Right lobe of liver (tissue), 6 donors: ENCODE data around the gene GADD45G. TPM values are rescaled to one million over a fixed set of nuclear protein-coding genes. Genes with fewer than 3 reads are reported as not detected.
A peak's percentile ranks its signal among the peaks of the same experiment; 100 is the strongest.

ENCODE experiments used
- ATAC-seq, 4 donors: fragments of 200-7000 bp; cut with Tn5 transposase; one replicate each; pipeline ENCODE4 v1.9.1; 2020; ENCODE audit warnings: mild to moderate bottlenecking in 4 of 4, moderate library complexity in 4 of 4
- DNase-seq, 3 donors: peaks; one replicate each; pipeline ENCODE4 v3.0.0-alpha.2; 2020
- H3K27ac ChIP-seq, 3 donors: fragments of 200-600 bp; one replicate each; pipeline ENCODE4 v1.8.0; 2022
- H3K27me3 ChIP-seq, 2 donors: fragments of 200-600 bp; one replicate each; pipeline ENCODE4 v1.8.0; 2022
- H3K36me3 ChIP-seq, 4 donors: fragments of 200-600 bp; sonication (generic) in 1 of 4; one replicate each; pipeline versions ENCODE4 v1.5.1 to v1.8.0; 2017 to 2022; ENCODE audit warnings: control low read depth in 1 of 4
- H3K4me1 ChIP-seq, 4 donors: fragments of 200-600 bp; sonication (generic) in 1 of 4; one replicate each; pipeline versions ENCODE4 v1.5.1 to v1.8.0; 2017 to 2022; ENCODE audit warnings: control low read depth in 1 of 4
- H3K4me3 ChIP-seq, 3 donors: fragments of 200-600 bp; one replicate each; pipeline ENCODE4 v1.8.0; 2022
- H3K9me3 ChIP-seq, 4 donors: fragments of 200-600 bp; sonication (generic) in 1 of 4; one replicate each; pipeline versions ENCODE4 v1.5.1 to v1.8.0; 2017 to 2022; ENCODE audit warnings: control low read depth in 1 of 4
- POLR2A ChIP-seq: fragments of 450-650 bp; IDR thresholded peaks from one replicate; pipeline ENCODE4 v1.6.1; 2017; ENCODE audit warnings: antibody characterized with exemption, mild to moderate bottlenecking
- WGBS: methylation state at CpG from one replicate; pipeline ENCODE4 v1.1.6; 2018; ENCODE audit warnings: low coverage, low lambda C conversion rate; ENCODE audit not compliant: insufficient coverage; ENCODE audit errors: missing lambda C conversion rate; 5-methylcytosine and 5-hydroxymethylcytosine counted together
- intact Hi-C, 2 donors: fragments of 100-400 bp; cut with DNase I; formaldehyde crosslinking; loops; one replicate each; pipeline versions ENCODE4 v1.11.2 to v1.14.1; 2022
- total RNA-seq, 6 experiments: library from RNA; depleted of rRNA in 2 of 6; stranded (reverse); fragments of >200 nt in 2 of 6; fragmentation: NEBNext Ultra II Directional in 3 of 6; extraction: Animal tissue kit (Norgen Biotek cat#: 25700) in 3 of 6; gene quantifications; one replicate each; pipeline versions ENCODE4 v1.1.0 to v1.2.4, GENCODE V29; 2016 to 2023
- TF ChIP-seq, protein P1 (sequence below), 4 donors: fragments of 200-600 bp in 3 of 4; fragments of 450-650 bp in 1 of 4; IDR thresholded peaks; one replicate each; pipeline versions ENCODE4 v1.5.1 to v1.8.0; 2016 to 2022; ENCODE audit warnings: antibody characterized with exemption in 4 of 4, mild to moderate bottlenecking in 2 of 4
- donor health status: DM: no; HTN: yes; CAD: no.
- donor health status: DM: no; HTN: no; CAD: no.
- donor health status: DM: no; HTN: no; CAD: no.
- donor health status: DM: no; HTN: yes; CAD: no.
- donor health status: DM: no; HTN: yes; CAD: no.

GADD45G gene
- total RNA-seq, 6 experiments from 2014 or later, result 11.4 to 130 (median 30.9) TPM

DNA sequence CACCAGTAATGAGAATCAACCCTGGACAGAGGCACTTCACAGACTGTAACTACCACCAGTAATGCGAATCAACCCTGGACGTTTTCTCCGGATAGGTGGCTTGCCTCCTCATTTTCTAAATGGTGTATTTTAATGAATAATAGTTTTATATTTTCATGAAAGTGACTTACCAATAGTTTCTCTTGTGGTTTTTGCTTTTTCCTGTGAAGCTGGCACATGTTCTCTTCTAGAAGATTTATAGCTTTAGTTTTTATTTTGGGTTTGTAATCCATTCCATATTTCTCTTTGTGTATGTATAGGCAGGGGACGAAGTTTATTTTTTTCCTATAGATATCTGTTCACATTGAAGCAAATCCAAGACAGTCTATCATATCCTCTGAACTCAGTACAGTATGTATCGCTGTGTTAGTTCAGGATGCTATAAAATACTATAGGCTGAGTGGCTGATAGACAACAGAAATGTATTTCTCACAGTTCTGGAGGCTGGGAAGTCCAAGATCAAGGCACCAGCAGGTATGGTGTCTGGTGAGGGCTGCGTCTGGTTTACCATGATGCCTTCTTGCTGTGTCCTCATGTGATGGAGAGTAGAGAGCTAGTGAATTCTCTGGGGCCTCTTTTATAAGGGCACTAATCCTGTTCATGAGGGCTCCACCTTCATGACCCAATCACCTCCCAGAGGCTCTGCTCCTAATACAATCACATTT, 46.5 kb upstream of the GADD45G start:
- TF ChIP-seq, protein P1, sequence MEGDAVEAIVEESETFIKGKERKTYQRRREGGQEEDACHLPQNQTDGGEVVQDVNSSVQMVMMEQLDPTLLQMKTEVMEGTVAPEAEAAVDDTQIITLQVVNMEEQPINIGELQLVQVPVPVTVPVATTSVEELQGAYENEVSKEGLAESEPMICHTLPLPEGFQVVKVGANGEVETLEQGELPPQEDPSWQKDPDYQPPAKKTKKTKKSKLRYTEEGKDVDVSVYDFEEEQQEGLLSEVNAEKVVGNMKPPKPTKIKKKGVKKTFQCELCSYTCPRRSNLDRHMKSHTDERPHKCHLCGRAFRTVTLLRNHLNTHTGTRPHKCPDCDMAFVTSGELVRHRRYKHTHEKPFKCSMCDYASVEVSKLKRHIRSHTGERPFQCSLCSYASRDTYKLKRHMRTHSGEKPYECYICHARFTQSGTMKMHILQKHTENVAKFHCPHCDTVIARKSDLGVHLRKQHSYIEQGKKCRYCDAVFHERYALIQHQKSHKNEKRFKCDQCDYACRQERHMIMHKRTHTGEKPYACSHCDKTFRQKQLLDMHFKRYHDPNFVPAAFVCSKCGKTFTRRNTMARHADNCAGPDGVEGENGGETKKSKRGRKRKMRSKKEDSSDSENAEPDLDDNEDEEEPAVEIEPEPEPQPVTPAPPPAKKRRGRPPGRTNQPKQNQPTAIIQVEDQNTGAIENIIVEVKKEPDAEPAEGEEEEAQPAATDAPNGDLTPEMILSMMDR (IDR thresholded peaks at IDR 0.05), result no peak
- TF ChIP-seq POLR2A, result no peak
- no peak overlapping the region for H3K4me3 ChIP-seq
- intact Hi-C loops, result no loop called here
- no peaks in the 10 kb centered on the region for H3K9me3 ChIP-seq
- no peak overlapping the region for H3K27ac ChIP-seq
- DNase-seq (no peak), ATAC-seq (no peak)
- 84% methylated on average over 6 of the region's 6 CpGs for WGBS
- H3K27me3 ChIP-seq, result no peaks in the 10 kb centered on the region
- H3K36me3 ChIP-seq, result no peaks in the 10 kb centered on the region
- H3K4me1 ChIP-seq, result peaks cover 0 to 14% (median under 1%) of the 10 kb centered on the region in 4 donors

DNA sequence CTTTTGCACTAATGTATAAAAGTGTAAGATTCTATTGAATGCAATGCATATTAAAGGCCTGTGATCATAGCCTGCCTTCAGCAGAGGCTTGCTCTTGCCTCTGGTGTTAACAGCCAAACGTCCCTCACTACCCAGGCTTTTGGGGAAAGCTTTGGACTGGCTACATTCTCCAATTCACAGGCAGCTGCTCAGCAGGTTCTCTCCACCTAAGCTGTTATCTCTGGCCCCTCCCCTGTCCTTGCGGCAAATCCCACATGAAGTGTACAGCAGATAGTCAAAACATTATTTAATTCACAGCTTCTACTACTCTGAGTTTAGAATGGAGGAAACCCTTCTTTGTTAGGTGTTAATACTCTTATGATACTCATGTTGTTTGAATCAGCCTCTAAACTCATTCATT, 45.9 kb upstream of the GADD45G start:
- intact Hi-C loops, result no loop called here

DNA sequence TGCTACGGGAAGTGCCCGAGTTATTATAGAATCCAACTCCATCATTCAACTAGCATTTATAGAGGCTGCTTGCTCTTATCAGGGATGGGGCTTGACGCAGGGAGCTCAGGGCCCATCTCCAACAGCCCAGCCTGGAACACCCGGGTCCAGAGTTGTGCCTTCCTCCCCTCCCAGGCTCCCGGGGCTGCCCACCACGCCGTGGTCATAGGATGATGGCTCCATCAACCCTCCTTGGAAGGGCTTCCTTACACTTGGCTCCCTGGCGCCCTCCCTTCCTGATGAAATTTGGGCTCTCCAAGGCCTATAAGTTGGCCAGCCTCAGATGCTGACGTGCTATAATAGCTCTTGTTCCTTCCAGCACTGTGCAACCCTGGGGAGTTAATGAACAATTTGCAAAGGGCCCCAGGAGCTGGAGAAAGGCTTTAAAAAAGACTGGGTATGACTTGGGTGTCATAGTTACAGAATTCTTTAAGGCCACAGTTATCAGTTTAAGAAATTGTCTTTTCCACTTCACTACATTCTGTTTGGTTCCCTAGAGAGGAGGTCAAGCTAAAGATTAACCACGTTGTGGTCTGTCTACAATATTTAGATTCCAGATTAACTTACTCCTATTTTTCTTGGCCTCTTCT, 42.5 kb upstream of the GADD45G start:
- H3K4me3 ChIP-seq, result no peak overlapping the region
- no peaks in the 10 kb centered on the region for H3K9me3 ChIP-seq
- peaks cover 0 to 7% (median 0%) of the 10 kb centered on the region in 4 donors for H3K4me1 ChIP-seq
- no peak for DNase-seq
- no peaks in the 10 kb centered on the region for H3K36me3 ChIP-seq
- no peak for TF ChIP-seq POLR2A
- TF ChIP-seq, protein P1 (IDR thresholded peaks at IDR 0.05), result no peak
- no peaks in the 10 kb centered on the region for H3K27me3 ChIP-seq
- ATAC-seq, result peak; percentile 45 to 61 (median 51)
- intact Hi-C loops, result no loop called here
- no peak overlapping the region for H3K27ac ChIP-seq
- WGBS, result 64% methylated on average over 2 of the region's 10 CpGs

More for the DNA sequence above, 45.9 kb upstream of the GADD45G start:
- H3K9me3 ChIP-seq, result no peaks in the 10 kb centered on the region
- TF ChIP-seq, protein P1 (IDR thresholded peaks at IDR 0.05), result no peak
- TF ChIP-seq POLR2A, result no peak
- H3K4me1 ChIP-seq, result peaks cover 0 to 14% (median under 1%) of the 10 kb centered on the region in 4 donors
- DNase-seq (no peak), ATAC-seq (no peak)
- no peak overlapping the region for H3K4me3 ChIP-seq
- no peak overlapping the region for H3K27ac ChIP-seq
- no peaks in the 10 kb centered on the region for H3K27me3 ChIP-seq
- WGBS, result no CpG with 5 or more reads among the region's 2 CpGs
- no peaks in the 10 kb centered on the region for H3K36me3 ChIP-seq

DNA sequence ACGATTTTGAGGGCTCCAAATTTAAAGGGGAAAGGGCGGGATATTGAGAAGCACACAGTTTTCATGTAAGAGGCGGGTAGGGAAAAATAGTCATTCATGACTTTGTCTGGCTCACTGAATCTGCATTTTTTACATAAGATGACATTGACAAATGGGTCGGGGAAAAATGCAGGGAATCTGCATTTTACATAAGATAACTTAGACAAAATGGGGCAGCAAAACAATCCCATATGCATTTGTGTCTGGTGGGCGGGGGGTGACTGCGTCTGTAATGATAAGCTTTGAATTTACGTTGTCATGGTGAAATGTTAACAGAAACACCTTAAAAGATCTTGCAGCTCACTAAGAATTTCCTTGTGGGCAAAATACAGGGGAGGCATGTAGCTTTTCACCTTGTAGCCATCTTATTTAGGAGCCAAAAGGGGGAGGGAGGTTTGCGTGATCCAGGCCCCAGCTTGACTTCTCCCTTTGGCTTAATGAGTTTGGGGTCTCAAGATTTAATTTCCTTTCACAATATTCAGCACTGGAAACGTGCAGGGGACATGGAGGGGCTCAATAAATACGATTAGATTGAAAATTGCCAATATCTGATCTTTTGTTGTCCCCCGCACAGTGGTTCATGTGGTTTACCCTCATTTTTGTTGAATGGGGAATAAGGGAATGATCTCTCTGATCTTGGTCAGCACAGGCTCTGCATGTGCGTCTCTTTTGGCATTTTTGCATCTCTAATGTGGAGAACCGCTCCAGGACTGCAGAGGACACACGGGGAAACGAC, 41.1 kb upstream of the GADD45G start:
- no peak for TF ChIP-seq POLR2A
- TF ChIP-seq, protein P1 (IDR thresholded peaks at IDR 0.05), result no peak
- H3K36me3 ChIP-seq, result no peaks in the 10 kb centered on the region
- no peak for ATAC-seq
- WGBS, result 72% methylated on average over 11 of the region's 15 CpGs
- DNase-seq, result no peak
- no peak overlapping the region for H3K4me3 ChIP-seq
- H3K4me1 ChIP-seq, result peaks cover 0 to 7% (median 0%) of the 10 kb centered on the region in 4 donors
- intact Hi-C loops, result no loop called here
- H3K27ac ChIP-seq, result no peak overlapping the region
- no peaks in the 10 kb centered on the region for H3K9me3 ChIP-seq
- H3K27me3 ChIP-seq, result no peaks in the 10 kb centered on the region
